AG04450 (cell line): ENCODE measurements around the gene UBE2L5. TPM values are rescaled to one million over a fixed set of nuclear protein-coding genes. Genes with fewer than 3 reads are reported as not detected.
"Not testable (repeated sequence)": the region's sequence is repeated elsewhere in the genome, so short reads cannot be mapped to it uniquely, and the experiment has no call there.

Experiments used
- CTCF ChIA-PET: fragments of 300-600, 350-600 bp; formaldehyde crosslinking; extraction: SDS; loops from one replicate; lab custom pipeline; 2022; ENCODE audit warnings: antibody characterized with exemption, inconsistent platforms; lab: Charles Lee
- POLR2A ChIA-PET: fragments of 350-600 bp; formaldehyde crosslinking; extraction: SDS; loops from one replicate; lab custom pipeline; 2021; ENCODE audit warnings: antibody characterized with exemption, inconsistent platforms; lab: Yijun Ruan, JAX
- DNase-seq: peaks from one replicate; pipeline ENCODE4 v3.0.0-alpha.2; 2011; ENCODE audit warnings: low read depth, low spot score
- H3K27ac ChIP-seq: one replicate; pipeline ENCODE4 v1.5.1; 2012; ENCODE audit warnings: low read depth, low read length, control low read depth
- H3K27me3 ChIP-seq: one replicate; pipeline ENCODE4 v1.6.0; 2012; ENCODE audit warnings: low read length; ENCODE audit not compliant: control insufficient read depth, insufficient read depth
- H3K4me3 ChIP-seq: 2 replicates; pipeline ENCODE4 v1.5.1; 2011; ENCODE audit warnings: mild to moderate bottlenecking, low read depth, low read length, control low read depth
- H3K9me3 ChIP-seq: 2 replicates; pipeline ENCODE4 v1.5.1; 2012; ENCODE audit warnings: low read length; ENCODE audit not compliant: control insufficient read depth, insufficient read depth
- polyA plus RNA-seq: library from polyadenylated mRNA; depleted of rRNA; stranded (reverse); fragments of >200 nt; gene quantifications from 2 replicates; pipeline ENCODE4 v1.2.3, GENCODE V29; 2011
- TF ChIP-seq, protein P1 (sequence below): IDR thresholded peaks from 2 replicates; pipeline ENCODE4 v1.5.1; 2011; ENCODE audit warnings: low read depth, low read length, control low read depth, inconsistent platforms

UBE2L5 gene
- polyA plus RNA-seq, 1 experiment: 0.81 TPM

DNA sequence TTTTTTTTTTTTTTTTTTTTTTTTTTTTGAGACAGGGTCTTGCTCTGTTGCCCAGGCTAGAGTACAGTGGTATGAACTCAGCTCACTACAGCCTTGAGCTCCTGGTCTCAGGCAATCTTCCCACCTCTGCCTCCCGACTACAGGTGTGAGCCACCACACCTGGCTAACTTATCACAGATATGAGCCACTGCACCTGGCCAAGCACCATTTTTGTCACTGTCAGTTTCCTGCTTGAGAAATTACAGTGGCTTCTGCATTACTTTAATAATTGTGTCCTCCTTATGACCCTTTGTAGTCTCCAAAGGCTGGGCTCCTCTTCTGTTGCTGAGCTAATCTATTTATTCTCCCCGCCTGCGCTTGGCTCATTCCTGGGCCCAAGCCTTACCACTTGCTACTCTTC is 16.0 kb downstream of the UBE2L5 start:
- DNase-seq: no peak
- POLR2A ChIA-PET: no interaction called here
- H3K9me3 ChIP-seq: no peaks in the 10 kb centered on the region
- TF ChIP-seq, protein P1, sequence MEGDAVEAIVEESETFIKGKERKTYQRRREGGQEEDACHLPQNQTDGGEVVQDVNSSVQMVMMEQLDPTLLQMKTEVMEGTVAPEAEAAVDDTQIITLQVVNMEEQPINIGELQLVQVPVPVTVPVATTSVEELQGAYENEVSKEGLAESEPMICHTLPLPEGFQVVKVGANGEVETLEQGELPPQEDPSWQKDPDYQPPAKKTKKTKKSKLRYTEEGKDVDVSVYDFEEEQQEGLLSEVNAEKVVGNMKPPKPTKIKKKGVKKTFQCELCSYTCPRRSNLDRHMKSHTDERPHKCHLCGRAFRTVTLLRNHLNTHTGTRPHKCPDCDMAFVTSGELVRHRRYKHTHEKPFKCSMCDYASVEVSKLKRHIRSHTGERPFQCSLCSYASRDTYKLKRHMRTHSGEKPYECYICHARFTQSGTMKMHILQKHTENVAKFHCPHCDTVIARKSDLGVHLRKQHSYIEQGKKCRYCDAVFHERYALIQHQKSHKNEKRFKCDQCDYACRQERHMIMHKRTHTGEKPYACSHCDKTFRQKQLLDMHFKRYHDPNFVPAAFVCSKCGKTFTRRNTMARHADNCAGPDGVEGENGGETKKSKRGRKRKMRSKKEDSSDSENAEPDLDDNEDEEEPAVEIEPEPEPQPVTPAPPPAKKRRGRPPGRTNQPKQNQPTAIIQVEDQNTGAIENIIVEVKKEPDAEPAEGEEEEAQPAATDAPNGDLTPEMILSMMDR: no peak
- H3K4me3 ChIP-seq: no peak overlapping the region
- CTCF ChIA-PET: no interaction called here
- no peaks in the 10 kb centered on the region for H3K27me3 ChIP-seq
- H3K27ac ChIP-seq: no peak overlapping the region

DNA sequence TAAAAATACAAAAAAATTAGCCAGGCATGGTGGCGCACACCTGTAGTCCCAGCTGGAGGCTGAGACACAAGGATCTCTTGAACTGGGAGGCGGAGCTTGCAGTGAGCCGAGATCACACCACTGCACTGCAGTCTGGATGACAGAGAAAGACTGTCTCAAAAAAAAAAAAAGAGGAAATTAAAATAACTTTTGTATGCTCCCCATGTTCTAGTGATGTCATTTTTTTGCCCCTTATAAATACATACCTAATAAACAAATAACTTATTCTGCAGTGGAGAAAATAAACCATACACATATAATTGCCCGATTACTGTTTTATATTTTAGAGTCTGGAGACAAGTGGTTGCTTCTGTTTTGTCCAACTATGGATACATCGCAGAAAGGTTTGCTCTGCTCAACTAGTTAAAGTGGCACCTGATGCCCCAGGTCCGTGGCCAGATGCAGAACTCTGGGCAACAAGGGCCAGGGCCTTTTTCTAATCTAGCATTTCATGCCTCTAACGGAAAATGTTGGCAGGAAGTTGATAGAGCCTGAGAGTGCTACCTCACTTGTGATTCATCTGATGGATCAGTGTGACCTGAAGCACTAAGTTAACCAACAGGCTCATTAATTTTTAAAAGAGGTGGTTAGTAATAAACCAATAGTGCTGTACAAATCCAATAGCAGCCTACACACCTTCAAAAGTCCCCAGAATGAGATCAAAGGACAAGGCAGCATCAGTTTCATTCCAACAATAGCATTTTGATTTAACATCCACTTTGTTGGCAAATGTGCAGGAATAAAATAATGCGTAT is 18.8 kb downstream of the UBE2L5 start:
- Histone ChIP-seq H3K27ac (no peak overlapping the region), H3K27me3 (no peaks in the 10 kb centered on the region), H3K9me3 (no peaks in the 10 kb centered on the region), H3K4me3 (no peak overlapping the region)
- TF ChIP-seq, protein P1: no peak
- POLR2A ChIA-PET: no interaction called here
- no peak for DNase-seq
- CTCF ChIA-PET: no interaction called here

DNA sequence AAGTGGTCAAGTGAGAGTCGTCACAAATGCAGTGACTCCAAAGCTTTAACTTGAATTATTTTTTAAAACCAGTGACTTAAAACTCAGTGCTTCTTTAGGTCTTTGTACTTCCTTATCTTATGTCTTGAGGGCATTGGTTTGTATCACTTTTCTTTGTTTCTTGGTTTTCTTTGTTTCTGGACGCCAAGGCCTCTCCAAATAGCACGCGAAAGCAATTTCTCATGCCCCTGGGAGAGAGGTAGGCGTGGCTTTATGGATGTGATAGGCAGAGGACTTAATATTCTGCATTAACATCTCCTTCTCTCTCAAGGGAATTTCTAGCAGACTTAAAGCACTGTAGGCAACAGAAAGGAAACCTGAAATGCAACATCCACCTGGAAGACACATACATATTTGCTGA is 20.6 kb downstream of the UBE2L5 start:
- POLR2A ChIA-PET: no interaction called here
- TF ChIP-seq, protein P1: no peak
- CTCF ChIA-PET: interaction anchor here (1.1 kb wide), 1 partner anchor 602 kb away, joined by 4 read pairs; no protein-coding TSS in a partner anchor
- no peak for DNase-seq
- H3K4me3 ChIP-seq: no peak overlapping the region
- no peak overlapping the region for H3K27ac ChIP-seq
- H3K27me3 ChIP-seq: no peaks in the 10 kb centered on the region
- H3K9me3 ChIP-seq: no peaks in the 10 kb centered on the region

DNA sequence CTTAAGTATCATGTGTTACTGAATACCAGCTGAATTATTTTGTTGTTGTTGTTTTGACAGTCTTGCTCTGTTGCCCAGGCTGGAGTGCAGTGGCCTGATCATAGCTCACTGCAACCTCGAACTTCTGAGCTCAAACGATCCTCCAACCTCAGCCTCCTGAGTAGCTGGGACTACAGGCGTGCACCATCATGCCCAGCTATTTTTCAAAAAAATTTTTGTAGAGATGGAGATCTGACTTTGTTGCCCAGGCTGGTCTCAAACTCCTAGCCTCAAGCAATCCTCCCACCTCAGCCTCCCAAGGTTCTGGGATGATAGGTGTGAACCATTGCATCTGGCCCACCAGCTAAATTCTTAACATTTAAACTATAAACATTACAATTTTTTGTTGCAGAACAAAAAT is 21.2 kb downstream of the UBE2L5 start:
- DNase-seq, H3K4me3 ChIP-seq, POLR2A ChIA-PET, H3K27me3 ChIP-seq, H3K9me3 ChIP-seq, H3K27ac ChIP-seq: not testable (repeated sequence)
- CTCF ChIA-PET: interaction anchor here (0.7 to 1.1 kb wide), 2 partner anchors 13 to 601 kb away, joined by 4 read pairs; no protein-coding TSS in a partner anchor

DNA sequence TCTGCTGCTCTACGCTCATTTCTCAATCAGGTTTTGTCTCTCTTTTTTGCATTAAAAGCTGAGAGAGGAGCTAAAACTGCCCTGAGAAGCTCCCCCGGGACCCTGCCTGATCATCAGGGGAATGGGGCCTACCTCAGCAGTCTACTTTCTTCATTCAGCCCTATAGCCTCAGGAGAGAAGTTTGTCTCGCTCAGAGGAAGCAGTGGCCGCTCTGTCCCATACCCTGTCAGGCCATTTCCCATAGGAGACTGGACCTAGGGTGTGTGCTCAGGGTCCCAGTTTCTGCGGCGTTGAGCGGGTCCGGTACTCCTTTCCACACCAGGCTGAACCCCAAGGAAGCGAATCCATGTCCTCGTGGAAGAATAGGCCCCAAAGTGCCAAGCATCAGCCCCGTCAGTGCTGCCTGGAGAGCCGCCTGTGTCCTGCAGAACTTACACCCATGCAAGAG is 21.7 kb downstream of the UBE2L5 start:
- POLR2A ChIA-PET: no interaction called here
- TF ChIP-seq, protein P1: no peak
- CTCF ChIA-PET: interaction anchor here (0.7 kb wide), 1 partner anchor 14 kb away, joined by 4 read pairs; no protein-coding TSS in a partner anchor

More for the DNA sequence above, 21.7 kb downstream of the UBE2L5 start:
- Histone ChIP-seq H3K4me3 (no peak overlapping the region), H3K9me3 (no peaks in the 10 kb centered on the region), H3K27me3 (no peaks in the 10 kb centered on the region), H3K27ac (no peak overlapping the region)
- no peak for DNase-seq
